SK-N-SH treated with all-trans-retinoic acid at 6 μM for 48 hours (cell line): ENCODE measurements around the gene RP2.

Source experiments
- BACH2 ChIP-seq: fragments of 250-450 bp; sonication (Bioruptor Pico); IDR thresholded peaks from 2 replicates; pipeline ENCODE4 v1.9.0; 2021; ENCODE audit warnings: mild to moderate bottlenecking, borderline replicate concordance
- CSDC2 ChIP-seq: fragments of 250-450 bp; sonication (Bioruptor Pico); IDR thresholded peaks from 2 replicates; pipeline ENCODE4 v1.5.0; 2020; ENCODE audit warnings: mild to moderate bottlenecking, moderate library complexity
- TCF4 ChIP-seq: fragments of 250-450 bp; sonication (Bioruptor Pico); IDR thresholded peaks from 2 replicates; pipeline ENCODE4 v1.8.0; 2021; ENCODE audit warnings: mild to moderate bottlenecking, moderate library complexity, borderline replicate concordance

GRCh38 chrX:46792810-46793188 lies 44.0 kb upstream of the RP2 start:
- TF ChIP-seq TCF4 (CRISPR knock-in tag) (no peak), CSDC2 (no peak), BACH2 (CRISPR knock-in tag) (no peak)
